HG03025 (cell line): Measurements from ENCODE around the gene CSNK1A1.

Source experiments
- ATAC-seq: cut with Tn5 transposase; IDR thresholded peaks from one replicate; pipeline ENCODE4 v1.9.1; 2021; ENCODE audit warnings: mild to moderate bottlenecking, moderate library complexity; ENCODE audit not compliant: unreplicated experiment, low FRiP score

Gene CSNK1A1

DNA sequence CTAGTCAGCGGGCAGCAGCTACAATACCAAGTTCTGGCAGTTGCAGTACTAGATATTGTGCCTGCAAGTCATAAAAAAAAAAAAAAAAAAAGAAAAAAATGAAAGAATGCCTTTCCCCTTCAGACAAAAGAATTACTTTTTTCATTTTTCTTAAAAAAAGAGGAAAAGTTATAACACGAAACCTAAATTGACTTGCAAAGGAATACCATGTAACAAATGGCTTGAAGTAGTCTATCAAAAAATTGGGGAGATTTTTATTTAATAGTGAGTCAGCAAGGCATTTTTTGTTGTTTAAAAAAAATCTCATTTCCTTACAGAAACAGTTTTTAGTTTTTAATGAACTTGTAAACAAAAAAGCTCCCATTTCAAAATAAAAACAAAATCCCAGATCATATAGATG lies 55.6 kb downstream of the CSNK1A1 start:
- ATAC-seq, result no peak

DNA sequence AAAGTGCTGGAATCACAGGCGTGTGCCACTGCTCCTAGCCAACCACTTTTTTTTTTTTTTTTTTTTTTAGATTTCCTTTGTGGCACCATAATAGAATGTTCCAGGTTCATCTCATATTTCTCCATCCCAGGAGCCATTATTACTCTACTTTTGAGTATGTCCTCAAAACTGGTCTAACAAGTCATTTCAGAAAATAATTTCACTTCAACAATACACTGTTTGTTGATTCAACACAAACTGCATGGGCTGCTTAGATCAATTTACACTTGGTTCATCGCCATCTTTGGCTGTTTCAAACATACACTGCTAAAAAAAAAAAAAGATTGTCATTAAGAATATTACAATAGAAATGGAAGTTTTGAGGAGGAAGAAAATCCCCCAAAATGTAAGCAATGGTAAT lies 57.9 kb downstream of the CSNK1A1 start:
- ATAC-seq, result no peak

DNA sequence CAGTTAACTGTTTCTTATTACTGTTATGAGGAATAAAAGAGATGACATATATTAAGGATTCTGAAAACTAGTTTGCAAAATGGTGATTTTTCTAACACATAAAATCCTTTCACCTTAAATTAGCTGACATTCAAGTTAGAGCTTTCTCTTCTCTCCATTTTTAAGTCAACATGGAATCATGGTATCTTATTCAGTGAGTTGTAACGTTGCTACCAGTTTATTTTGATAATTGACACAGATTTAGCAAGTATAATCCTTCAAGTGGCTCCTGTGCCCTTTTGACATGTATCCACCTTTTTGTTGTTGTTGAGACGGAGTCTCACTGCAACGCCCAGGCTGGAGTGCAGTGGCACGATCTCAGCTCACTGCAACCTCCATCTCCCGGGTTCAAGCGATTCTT lies 58.5 kb downstream of the CSNK1A1 start:
- no peak for ATAC-seq

DNA sequence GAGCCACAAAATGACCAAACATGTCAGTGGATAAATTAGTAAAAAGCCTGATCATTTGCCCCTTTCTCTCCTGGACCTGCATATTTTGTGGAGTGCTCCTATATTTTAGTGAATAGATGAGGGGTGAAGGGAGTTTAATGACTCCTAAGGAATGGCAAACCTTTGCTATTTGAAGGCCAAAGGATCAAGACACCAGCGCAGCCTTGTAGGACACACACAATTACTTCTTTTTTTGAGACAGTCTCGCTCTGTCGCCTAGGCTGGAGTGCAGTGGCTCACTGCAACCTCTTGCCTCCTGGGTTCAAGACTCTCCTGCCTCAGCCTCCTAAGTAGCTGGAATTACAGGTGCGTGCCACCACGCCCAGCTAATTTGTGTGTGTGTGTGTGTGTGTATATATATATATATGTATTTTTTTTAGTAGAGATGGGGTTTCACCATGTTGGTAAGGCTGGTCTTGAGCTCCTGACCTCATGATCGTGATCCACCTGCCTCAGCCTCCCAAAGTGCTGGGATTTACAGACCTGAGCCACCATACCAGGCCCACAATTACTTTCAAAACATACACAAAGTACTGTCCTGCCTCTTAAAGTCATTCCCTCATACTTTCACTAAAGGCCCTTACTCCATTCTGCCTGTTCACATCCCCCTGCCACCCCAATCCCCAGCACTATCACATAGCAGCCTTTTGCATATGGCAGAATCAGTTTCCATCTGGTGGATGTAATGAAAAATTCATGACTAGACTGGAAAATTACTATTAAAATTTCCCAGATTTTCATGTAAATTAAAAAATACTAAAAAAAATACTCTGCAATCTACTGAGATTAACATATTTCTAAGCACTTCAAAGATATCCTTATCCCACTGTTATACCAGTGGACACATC lies 60.4 kb downstream of the CSNK1A1 start:
- ATAC-seq, result no peak

DNA sequence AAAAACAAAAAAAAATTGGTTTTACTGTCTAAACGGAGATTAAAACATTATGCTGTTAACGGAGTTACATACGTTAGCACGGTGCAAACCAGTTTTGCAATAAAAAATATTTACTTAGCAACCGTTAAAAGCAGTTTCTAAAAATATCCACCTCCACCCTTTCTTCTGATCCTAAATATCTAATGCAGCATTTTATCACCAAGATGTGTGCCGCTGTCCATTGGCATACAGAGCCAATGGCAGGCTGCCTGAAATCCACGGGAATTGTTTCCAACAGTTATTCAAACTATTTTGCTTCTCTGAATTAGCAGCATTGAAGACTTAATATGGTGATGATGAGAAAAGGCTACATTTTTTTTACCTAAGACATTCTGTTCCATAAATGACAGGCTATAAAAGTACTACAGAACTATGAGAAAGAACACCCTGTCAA lies 61.6 kb downstream of the CSNK1A1 start:
- no peak for ATAC-seq

DNA sequence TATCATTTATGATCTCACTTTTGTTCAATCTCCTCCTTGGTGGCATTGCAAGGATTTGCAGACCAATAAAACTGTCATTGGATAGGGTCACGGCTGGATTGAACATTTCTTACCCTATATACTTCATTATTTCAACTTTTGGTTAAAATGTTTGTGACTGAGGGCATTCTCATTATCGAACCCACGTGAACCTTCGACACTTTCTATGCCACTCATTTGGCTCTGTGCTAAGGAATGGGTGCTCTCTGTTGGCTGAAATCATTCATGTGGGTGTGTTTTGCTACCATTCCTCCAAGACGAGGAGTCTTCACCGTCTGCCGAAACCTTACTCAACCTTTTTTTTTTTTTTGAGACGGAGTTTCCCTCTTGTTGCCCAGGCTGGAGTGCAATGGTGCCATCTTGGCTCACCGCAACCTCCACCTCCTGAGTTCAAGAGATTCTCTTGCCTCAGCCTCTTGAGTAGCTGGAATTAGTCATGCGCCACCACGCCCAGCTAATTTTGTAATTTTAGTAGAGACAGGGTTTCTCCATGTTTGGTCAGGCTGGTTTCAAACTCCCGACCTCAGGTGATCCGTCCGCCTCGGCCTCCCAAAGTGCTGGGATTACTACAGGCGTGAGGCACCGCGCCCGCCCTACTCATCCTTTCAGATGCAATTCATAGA lies 62.5 kb downstream of the CSNK1A1 start:
- no peak for ATAC-seq

DNA sequence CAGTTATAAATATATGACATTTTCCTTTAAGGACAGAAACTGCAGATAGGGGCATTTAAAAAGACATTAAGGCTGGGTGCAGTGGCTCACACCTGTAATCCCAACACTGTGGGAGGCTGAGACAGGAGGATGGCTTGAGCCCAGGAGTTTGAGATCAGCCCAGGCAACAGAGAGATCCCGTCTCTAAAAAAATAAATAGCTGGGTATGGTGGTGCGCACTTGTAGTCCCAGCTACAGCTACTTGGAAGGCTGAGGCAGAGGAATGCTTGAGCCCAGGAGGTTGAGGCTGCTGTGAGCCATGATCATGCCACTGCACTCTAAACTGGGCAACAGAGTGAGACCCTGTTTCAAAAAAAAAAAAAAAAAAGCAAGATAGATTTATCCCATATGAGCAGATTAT lies 63.6 kb downstream of the CSNK1A1 start:
- no peak for ATAC-seq

DNA sequence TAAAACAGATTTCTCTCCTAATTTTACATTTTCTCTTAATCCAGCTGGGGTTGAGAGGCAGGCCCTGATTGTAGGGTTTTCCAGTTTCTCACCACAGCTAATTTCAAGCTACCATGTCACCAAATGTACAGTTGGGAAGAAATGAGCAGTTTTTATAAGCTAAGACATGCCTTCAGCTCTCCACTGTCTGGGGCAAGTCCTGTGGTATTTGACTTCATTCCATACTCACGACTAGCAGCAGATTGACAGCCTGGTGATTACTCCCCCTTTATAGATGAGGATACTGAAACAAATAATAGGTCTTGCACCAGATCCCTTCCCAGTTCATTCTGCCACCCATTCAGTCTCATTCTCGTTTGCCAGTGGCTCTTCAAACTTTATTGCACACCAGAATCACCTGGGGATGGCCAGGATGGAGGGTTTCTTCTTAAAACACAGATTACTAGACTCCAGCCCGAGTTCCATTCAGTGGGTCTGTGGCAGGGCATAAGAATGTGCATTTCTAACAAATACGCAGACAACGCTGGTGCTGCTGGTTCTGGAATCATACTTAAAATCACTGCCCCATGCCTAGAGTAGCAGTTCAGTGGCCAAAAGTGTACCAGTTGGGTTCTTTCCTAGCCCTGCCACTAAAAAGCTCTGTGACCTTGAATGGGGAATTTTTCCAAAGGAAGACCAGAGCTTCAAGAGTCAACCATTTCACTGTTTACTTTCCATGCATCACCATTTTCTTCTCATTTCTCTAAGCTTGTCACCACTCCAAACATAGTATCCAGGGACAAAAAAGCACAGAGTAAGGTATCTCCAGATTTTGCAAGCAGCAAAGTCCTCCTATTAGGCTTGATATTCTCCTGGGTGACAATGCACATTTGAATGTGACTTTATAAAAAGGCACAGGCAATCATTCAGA lies 64.3 kb downstream of the CSNK1A1 start:
- ATAC-seq, result no peak

DNA sequence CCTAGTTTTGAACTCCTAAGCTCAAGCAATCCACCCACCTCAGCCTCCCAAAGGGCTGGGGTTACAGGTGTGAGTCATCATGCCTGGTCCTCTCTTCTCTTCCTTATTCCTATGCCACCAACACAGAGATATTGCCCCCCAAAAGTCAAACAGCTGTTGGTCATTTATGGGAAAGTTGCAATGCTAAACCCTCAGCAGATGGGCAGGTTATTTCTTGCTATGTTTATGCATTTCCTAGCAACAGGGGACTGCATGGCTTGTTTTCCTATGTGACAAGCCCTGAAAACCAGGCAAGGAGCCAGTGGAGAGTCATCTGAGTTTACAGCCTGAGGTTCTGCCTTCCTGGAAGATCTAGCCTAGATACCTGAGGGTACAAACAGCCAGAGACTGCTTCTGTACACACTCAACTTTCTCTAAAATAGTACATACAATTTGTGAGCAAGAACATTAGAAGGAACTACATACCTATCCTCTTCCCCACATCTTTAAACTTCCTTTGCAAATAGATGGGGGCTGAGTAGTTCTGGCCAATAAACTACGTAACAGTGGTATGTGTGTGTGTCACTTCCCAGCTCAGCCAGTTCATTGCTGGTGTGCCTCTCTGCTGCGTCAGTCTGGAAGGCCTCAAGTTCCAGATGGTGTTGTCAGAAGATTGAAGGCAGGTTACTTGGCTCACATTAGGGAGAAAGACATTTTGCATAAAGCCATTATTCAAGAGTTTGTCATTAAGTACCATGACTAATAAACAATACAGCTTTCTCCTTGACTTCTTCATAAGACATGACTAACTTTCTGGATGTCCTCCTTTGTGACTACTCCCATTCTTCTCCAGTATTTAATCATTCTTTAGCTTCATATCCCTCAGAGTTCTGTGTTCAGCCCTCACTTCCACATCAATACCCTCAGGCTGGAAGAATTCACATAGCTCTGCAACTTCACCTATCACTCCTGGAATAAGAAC lies 65.3 kb downstream of the CSNK1A1 start:
- ATAC-seq, result no peak

DNA sequence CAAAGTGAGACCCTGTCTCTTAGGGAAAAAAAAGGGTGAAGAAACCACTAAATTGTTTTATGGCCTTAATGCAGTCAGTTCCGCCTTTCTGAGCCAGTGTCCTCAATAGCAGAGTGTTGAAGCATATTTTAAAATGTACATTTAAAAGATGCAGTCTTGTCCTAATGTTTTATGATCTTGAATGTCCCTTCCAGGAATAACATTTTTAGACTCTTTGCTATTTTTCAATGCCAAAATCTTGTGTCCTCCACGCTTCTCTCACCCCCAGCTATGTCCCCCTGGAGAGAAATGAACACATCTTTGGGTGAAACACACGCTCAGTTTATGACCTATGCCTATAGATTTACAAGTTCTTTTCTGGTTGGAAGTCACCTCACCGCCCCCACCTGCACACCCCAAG lies 69.8 kb downstream of the CSNK1A1 start:
- ATAC-seq, result no peak

DNA sequence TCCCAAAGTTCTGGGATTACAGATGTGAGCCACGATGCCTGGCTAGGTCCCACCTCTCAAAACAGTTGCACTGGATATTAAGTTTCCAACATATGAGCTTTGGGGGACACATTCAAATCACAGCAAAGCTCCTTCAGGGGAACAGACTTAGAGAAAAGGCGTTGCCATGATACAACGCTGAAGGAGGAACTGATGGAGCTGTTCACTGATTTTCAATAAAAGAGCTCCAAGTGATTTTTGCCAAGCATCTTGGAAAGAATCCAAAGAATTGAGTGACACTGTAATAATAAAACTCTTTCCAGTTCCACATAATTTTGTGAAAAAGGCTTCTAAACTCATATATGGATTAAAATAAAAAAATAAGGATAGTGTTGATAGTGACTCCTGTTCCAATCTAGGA lies 72.5 kb downstream of the CSNK1A1 start:
- no peak for ATAC-seq

DNA sequence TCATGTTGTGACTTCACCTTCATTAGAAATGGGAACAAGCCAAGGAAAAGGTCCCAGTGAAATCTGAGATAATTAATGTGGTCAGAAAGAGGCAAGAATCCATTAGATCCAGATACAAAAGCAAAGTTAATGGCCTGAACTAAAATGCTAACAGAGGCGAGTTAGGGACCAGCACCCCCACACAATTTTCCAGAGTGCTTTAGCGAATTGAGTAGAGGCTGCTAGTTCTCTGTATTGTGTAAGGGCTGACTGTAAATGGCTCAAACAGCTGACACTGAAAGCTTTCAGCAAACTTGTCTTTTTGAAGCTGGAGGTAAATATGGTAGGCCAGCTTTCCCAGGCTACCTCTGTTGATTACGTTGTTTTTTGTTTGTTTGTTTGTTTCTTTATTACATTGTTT lies 75.5 kb downstream of the CSNK1A1 start:
- no peak for ATAC-seq

DNA sequence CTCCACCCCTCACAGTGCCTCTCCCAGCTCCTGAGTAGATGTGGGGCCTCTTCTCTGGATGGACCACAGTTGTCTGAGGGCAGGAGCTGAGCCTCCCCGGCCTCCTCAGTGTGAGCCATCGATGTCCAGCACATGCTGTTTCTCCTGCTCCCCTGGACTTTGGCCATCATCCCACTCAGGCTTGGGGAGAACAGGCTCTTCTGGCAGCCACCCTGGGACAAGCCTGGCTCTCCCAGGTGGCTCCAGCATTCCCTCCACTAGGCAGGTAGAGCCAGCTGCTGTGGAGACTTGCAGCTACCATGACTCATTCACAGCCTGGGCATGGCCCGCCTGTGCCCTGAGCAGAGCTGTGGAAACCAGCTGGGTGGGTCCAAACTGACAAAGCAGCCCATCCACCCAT lies 77.0 kb downstream of the CSNK1A1 start:
- ATAC-seq, result no peak

DNA sequence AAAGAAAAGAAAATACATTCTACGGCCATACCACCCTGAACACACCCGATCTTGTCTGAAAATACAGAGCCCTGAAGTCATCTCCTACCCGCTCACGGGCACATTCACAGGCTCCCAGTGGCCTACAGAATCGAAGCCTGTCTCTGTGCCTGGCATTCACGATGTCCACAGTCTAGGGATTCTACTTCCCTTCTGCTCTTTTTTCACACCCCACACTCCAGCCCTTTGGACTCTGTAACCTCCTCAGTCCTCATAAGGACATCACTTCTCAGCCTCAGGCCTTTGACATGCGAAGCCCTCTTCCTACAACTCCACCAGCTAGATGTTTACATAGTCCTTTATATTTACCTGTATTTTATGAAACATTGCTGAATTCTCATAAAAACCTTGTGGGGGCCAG lies 77.8 kb downstream of the CSNK1A1 start:
- no peak for ATAC-seq

DNA sequence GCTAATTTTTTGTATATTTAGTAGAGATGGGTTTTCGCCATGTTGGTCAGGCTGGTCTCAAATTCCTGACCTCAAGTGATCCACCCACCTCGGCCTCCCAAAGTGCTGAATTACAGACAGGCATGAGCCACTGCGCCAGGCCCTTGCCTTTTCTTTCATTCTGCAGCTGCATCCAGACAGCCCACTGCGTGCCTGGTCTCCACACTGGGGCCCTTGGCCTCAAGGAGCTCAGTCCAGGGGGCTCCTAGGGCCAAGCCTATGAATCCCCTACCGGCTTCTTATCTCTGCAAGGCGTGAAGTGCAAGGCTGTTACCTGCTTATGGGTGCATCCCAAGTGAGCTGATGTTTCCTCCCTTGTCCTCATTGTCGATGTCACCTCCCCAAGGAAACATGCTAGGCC lies 78.8 kb downstream of the CSNK1A1 start:
- no peak for ATAC-seq

DNA sequence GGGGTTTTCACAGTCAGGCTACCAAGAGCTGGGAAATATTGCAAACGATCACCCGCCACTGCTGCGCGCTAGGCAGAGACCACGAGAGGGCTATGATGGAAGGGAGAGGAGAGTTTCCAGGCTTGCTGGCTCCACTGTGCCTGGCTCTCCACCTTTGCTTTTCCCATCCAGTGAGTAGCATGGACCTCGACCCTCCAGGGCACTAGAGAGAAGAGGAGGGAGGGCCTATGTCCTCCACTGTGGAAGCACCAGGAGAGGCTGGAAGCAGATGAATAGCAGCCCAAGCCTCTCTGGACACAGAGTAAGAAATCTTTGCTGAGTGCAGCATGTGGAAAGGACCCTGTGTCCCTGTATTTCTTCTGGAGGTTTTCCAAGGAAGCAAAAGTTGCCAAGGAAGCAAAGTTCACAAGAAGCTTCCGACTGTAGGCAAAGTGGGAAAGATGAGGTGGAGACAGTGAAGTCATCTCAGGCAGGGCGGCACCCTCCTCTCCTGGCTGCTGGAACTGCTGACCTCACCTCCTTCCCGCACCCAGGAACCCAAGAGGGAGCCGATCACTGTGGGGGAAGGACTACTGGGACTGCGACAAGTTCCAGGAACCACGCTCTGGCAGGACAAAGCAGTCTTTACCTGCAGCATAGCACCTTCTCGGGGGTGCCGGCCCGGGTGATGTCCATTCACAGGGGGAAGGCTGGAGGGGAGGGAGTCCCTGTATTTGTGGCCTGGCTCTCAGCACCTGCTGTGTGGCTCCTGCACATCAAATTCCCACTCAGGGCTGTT lies 79.6 kb downstream of the CSNK1A1 start:
- no peak for ATAC-seq

DNA sequence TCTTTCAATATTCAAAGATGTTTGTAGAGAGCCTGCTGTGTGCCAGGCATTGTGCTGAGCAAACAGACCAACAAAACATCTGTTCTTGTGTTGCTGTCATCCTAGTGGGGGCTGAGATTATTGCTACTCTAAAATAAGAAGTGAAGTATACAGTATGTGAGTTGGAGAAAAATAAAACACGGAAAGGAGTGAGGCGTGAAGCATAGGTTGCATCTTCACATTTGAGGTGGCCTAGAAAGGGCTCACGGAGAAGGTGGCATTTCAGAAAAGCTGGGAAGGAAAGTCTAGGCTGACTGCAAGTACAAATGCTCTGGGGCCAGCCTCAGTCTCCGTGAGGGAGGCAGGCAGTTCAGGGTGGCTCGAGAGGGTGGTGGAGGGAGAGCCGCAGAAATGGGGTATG lies 80.3 kb downstream of the CSNK1A1 start:
- ATAC-seq, result no peak

DNA sequence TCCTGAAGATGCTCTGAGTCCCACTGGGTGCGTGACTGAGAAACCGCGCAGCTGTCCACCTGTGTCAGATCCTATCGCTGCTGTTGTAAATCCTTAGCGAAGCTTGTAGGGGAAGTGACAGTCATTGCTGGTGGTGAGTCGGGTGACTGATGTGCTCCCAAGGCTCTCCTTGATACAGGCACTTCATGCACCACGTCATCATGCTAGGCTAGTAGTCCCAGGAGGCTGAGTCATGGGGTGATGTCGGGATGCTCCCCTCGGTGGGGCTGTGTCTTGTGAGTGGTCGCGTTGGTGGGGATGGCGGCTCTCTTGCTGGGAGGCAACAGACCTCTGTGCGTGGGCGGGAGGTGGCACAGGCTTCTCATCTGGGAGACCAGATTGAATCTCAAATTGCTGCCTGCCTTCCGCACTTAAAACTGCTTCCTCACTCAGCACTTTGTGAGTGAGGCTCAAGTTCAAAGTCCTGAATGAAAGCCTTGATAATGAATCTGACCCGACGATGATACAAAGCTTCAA lies 84.7 kb downstream of the CSNK1A1 start:
- ATAC-seq, result no peak
